Endometrial microvascular endothelial cells (primary cell): ENCODE results near the gene GUCY2C. TPM values are rescaled to one million over a fixed set of nuclear protein-coding genes. Genes with fewer than 3 reads are reported as not detected.

Experiments used
- in situ Hi-C: cut with HindIII; loops from 2 replicates; pipeline ENCODE4 v1.10.0; 2017; ENCODE audit warnings: low sequenced_read_pairs, low pct_unique_long_range_greater_than_20kb; ENCODE audit errors: inconsistent ontology term
- total RNA-seq: library from RNA; depleted of rRNA; stranded (reverse); fragments of >200 nt; gene quantifications from one replicate; pipeline ENCODE4 v1.2.3, GENCODE V29; 2015; ENCODE audit errors: inconsistent ontology term

Gene GUCY2C
- total RNA-seq, 1 donor from 2014 or later, result not detected

GRCh38 chr12:14589169-14590004 is 107.0 kb downstream of the GUCY2C start:
- in situ Hi-C loops, result no loop called here

GRCh38 chr12:14588571-14588970 is 107.8 kb downstream of the GUCY2C start:
- in situ Hi-C loops, result no loop called here

- in situ Hi-C loops, result no loop called here
Observed at GRCh38 chr12:14578646-14579045, 117.8 kb downstream of the GUCY2C start.

- in situ Hi-C loops, result no loop called here
Observed at GRCh38 chr12:14577344-14577743, 119.1 kb downstream of the GUCY2C start.

DNA sequence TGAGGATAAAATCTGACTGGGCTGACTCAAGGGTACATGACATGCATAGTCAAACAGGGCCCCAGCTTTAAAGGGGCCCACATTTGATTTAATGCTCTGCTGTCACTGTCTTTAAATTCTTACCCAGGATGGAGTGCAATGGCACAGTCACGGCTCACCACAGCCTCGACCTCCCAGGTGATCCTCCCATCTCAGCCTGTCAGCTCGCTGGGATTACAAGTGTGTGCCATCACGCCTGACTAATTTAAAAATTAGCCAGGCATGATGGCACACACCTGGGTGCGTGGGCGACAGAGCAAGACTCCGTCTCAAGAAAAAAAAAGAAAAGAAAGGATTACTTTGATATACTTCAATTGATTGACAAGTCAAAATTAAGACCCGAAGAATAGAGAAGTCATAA is 119.5 kb downstream of the GUCY2C start:
- in situ Hi-C loops, result no loop called here

GRCh38 chr12:14575585-14575984 is 120.8 kb downstream of the GUCY2C start:
- in situ Hi-C loops, result no loop called here

GRCh38 chr12:14573118-14573517 is 123.3 kb downstream of the GUCY2C start:
- in situ Hi-C loops, result no loop called here

DNA sequence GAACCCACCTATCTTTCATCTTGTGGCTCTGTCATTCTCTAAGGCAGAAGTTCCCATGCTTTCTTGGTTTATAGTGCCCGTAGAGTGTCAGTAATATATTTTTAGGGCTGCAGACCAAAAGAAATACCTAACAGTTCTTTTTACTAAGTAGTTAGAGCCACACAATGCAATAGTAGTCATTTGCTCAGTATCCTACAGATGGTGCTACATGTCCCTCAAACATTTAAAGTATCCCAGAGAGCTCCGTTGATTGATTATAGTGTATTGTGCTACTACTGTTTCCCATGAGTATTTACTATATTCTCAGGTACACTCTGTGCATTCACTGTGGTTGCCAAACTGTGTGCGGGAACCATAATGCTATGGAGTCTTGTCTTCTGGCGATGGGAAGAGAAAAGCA is 124.0 kb downstream of the GUCY2C start:
- in situ Hi-C loops, result no loop called here

GRCh38 chr12:14571779-14572178 is 124.6 kb downstream of the GUCY2C start:
- in situ Hi-C loops, result no loop called here

GRCh38 chr12:14570231-14570630 is 126.2 kb downstream of the GUCY2C start:
- in situ Hi-C loops, result no loop called here

GRCh38 chr12:14567351-14568162 is 128.8 kb downstream of the GUCY2C start, which contains the start of gene PLBD1:
PLBD1 (minus strand) TSS chr12:14567883; CDS start chr12:14567696, 187 bp downstream.
- in situ Hi-C loops, result no loop called here

GRCh38 chr12:14564336-14564959 is 132.0 kb downstream of the GUCY2C start:
- in situ Hi-C loops, result no loop called here

DNA sequence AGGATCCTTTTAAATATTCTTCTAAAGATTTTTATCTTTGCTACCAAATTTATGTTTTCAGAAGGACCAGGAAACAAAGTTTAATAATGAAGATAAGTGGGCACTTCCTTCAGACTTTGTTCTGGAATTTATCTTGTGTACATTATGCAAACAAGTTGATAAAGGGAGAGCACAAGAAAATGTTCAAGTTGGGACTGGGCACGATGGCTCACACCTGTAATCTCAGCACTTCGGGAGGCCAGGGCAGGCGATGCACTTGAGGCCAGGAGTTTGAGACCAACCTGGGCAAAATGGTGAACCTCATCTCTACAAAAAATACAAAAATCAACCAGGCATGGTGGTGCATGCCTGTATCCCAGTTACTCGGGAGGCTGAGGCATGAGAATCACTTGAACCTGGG is 133.4 kb downstream of the GUCY2C start:
- in situ Hi-C loops, result no loop called here

Other genes with a start within 250 kb of the GUCY2C start
- gene PLBD1, start 128.7 kb downstream of the GUCY2C start, total RNA-seq, result 0.19 TPM
- gene WBP11, start 106.9 kb upstream of the GUCY2C start, total RNA-seq, result 26.0 TPM
- gene C12orf60, start 107.1 kb upstream of the GUCY2C start, total RNA-seq, result 2.3 TPM
- not detected for gene SMCO3, start 117.6 kb upstream of the GUCY2C start, total RNA-seq
- gene ART4, start 146.9 kb upstream of the GUCY2C start, total RNA-seq, result under 0.01 TPM
- 17.3 TPM for gene MGP, start 189.3 kb upstream of the GUCY2C start, total RNA-seq
- gene ERP27, start 241.9 kb upstream of the GUCY2C start, total RNA-seq, result 0.46 TPM